ENCODE results near the gene IGLL1.
"Not testable (repeated sequence)": the region's sequence is repeated elsewhere in the genome, so short reads cannot be mapped to it uniquely, and the experiment has no call there.

Gene IGLL1

DNA sequence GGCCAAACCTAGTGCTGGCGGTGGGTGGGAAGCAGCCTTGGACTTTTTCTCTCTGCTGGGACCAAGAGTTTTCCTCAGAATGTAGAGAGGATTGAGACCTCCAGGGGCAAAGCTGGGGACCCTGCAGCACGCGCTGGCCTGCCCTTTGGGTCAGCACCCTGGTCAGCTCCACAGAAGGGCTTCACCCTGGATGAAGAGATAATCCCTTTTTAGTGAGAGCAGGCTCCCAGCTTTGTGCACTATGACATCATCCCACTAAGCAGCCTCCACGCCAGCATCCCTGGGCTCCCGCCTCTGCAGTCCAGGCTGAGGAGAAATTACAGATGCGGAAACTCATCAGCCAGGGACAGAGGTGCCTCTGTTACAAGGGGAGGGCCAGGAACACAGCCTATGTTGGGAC, 28.5 kb upstream of the IGLL1 start:
- H3K36me3 ChIP-seq (ENCODE audit: control insufficient read depth, insufficient read depth, low read length): no peaks in the 10 kb centered on the region
- no peak overlapping the region for H3K27ac ChIP-seq (ENCODE audit: low read depth, low read length, severe bottlenecking)
- H3K9me3 ChIP-seq (ENCODE audit: control insufficient read depth, low read length): no peaks in the 10 kb centered on the region
- H3K4me1 ChIP-seq (ENCODE audit: control insufficient read depth, insufficient read depth, low read length, poor library complexity, severe bottlenecking): no peaks in the 10 kb centered on the region
- 32 to 35% methylated on average over 3 to 5 of the region's 6 CpGs for WGBS, 2 experiments (ENCODE audit: insufficient coverage in 2 of 2)
- H3K4me3 ChIP-seq (ENCODE audit: extremely low read depth, insufficient read depth, low read length, poor library complexity, severe bottlenecking): no peak overlapping the region

DNA sequence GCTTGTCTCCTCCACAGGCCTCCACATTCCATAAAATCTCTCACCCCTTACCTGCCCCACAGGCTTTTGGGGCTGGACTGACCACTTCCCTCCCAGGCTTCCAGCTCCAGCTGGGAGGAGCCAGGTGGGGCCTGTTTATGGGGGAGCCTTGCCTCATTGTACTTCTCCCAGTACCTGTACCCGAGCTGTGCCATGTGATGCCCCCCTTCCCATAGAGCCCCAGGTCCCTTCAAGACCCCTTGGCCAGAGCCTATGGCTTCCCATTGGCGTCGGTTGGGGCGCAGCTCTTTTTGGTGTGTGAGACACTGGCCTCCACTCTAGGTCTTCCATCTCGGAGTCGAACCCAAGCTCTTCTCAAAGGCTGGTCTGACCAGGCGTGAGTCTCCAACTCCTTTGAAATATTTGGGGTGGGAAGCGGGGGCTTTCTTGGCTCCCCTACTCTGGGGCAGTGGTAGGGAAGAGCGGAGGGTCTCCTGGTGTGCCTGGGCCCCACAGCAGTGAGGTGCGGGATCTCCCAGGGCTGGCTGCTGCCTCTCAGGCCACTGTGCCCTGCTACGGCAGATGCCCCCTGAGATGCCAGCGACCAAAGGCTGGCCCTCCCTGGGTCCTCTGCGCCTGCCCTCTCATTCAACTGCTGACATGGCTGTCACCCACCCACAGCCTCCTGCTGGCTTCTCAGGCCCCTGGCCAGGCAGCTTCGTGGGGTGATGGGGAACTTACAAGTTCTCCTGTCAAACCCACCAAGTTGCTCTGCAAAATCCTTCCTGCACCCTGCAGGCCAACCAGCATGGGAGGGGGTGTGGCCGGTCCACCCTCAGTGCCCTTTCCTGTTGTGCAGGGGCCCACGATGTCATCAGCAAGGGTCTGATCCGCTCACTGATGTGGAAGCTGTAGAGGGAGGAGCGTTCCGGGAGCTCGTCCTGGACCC, 26.4 kb upstream of the IGLL1 start:
- H3K27ac ChIP-seq (ENCODE audit: low read depth, low read length, severe bottlenecking): no peak overlapping the region
- H3K4me1 ChIP-seq (ENCODE audit: control insufficient read depth, insufficient read depth, low read length, poor library complexity, severe bottlenecking): no peaks in the 10 kb centered on the region
- H3K36me3 ChIP-seq (ENCODE audit: control insufficient read depth, insufficient read depth, low read length): no peaks in the 10 kb centered on the region
- 79 to 83% methylated on average over 18 to 19 of the region's 20 CpGs for WGBS, 2 experiments (ENCODE audit: insufficient coverage in 2 of 2)
- no peak overlapping the region for H3K4me3 ChIP-seq (ENCODE audit: extremely low read depth, insufficient read depth, low read length, poor library complexity, severe bottlenecking)
- H3K9me3 ChIP-seq (ENCODE audit: control insufficient read depth, low read length): no peaks in the 10 kb centered on the region

DNA sequence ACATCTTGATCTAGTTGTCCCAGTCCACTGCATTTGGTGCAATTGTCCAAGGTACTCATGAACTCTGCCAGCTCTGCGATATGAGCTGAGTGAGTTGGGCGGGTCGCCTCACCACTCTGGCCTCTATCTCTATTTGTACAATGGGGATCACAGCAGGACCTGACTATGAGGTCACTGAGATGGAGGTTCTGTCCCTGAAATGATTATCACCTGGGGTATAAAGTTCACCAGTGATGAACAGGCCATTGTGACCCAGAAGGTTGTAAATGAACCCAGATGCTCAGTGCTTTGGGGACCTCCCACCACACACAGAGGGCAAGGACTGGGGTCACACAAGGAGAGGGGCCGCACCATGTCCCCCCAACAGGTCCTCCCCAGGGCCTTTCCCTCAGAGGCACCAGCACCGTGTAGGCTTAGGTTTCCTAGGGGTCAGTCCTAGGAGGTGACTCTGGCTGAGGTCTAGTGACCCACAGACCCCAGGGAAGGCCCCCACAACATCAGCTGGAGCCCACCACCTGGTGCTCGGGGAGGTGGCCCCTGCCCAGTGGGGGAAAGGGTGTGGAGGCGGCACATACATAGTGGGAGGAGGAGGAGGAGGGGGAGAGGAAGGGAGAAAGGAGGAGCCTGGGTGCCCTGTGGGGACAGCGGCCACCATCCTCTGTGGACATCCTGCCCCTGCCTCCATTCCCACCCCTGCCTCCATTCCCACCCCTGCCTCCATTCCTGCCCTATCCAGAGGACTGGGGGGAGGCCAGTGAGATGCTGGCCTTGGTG, 25.0 kb upstream of the IGLL1 start:
- no peaks in the 10 kb centered on the region for H3K36me3 ChIP-seq (ENCODE audit: control insufficient read depth, insufficient read depth, low read length)
- H3K27ac ChIP-seq (ENCODE audit: low read depth, low read length, severe bottlenecking): no peak overlapping the region
- WGBS, 2 experiments (ENCODE audit: insufficient coverage in 2 of 2): 82 to 100% methylated on average over 3 to 5 of the region's 8 CpGs
- H3K4me1 ChIP-seq (ENCODE audit: control insufficient read depth, insufficient read depth, low read length, poor library complexity, severe bottlenecking): no peaks in the 10 kb centered on the region
- no peak overlapping the region for H3K4me3 ChIP-seq (ENCODE audit: extremely low read depth, insufficient read depth, low read length, poor library complexity, severe bottlenecking)
- H3K9me3 ChIP-seq (ENCODE audit: control insufficient read depth, low read length): no peaks in the 10 kb centered on the region

DNA sequence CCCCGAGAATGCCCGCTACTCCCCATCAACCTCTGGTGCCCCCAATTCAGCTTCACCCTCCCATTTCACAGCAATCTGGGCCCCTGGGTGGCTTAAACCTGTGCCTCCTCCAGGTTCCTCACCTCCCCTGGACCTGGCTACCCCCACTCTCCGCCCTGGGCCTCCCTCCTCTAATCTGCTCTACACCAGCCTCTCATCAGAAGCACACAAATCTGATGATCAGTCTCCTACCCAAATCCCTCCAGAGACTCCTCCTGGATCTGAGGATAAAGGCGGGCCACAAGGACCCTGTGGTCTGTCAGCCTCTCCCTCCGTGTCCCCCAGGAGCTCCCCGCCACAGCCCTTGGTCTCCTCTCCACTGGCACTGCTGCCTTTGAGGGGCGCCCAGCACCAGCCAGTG, 23.2 kb upstream of the IGLL1 start:
- Histone ChIP-seq H3K4me1 (ENCODE audit: control insufficient read depth, insufficient read depth, low read length, poor library complexity, severe bottlenecking) (no peaks in the 10 kb centered on the region), H3K27ac (ENCODE audit: low read depth, low read length, severe bottlenecking) (no peak overlapping the region), H3K36me3 (ENCODE audit: control insufficient read depth, insufficient read depth, low read length) (no peaks in the 10 kb centered on the region), H3K9me3 (ENCODE audit: control insufficient read depth, low read length) (no peaks in the 10 kb centered on the region), H3K4me3 (ENCODE audit: extremely low read depth, insufficient read depth, low read length, poor library complexity, severe bottlenecking) (no peak overlapping the region)
- WGBS, 2 experiments (ENCODE audit: insufficient coverage in 2 of 2): 80 to 89% methylated on average over 7 of the region's 7 CpGs

DNA sequence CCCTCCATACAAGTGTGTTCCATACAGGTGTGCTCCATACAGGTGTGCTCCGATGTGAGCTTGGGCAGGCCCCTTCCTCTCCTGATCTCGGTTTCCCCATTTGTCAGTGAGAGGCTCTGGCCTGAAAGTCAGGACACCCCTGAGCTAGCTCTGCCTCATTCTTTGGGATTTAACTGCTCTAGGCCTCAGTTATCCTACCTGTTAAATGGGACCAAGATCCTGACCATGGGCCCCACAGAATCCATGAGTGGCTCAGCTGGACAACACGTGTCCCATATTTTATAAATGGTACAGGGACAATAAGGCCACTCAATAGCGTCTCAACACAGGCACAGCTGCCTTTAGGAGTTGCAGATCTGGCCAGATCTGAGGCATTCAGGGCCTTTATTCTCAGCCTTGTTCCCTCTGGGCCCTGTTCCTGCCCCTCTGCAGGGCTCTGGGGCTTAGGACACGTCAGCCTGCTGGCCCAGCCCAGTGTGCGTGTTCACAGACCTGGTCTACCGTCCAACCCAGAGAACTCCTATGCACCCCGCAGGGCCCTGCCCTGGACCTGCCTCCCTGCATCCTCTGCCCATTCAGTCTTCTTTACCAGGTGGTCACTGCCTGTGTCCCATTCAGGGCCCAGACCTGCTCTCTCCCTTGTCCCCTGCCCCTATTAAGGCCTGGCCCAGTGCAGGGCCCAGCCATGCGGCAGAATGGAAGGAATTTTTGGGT, 18.9 kb upstream of the IGLL1 start:
- Histone ChIP-seq H3K4me3 (ENCODE audit: extremely low read depth, insufficient read depth, low read length, poor library complexity, severe bottlenecking) (no peak overlapping the region), H3K36me3 (ENCODE audit: control insufficient read depth, insufficient read depth, low read length) (no peaks in the 10 kb centered on the region), H3K4me1 (ENCODE audit: control insufficient read depth, insufficient read depth, low read length, poor library complexity, severe bottlenecking) (no peaks in the 10 kb centered on the region), H3K9me3 (ENCODE audit: control insufficient read depth, low read length) (no peaks in the 10 kb centered on the region), H3K27ac (ENCODE audit: low read depth, low read length, severe bottlenecking) (no peak overlapping the region)
- 92% methylated on average over 6 to 8 of the region's 9 CpGs for WGBS, 2 experiments (ENCODE audit: insufficient coverage in 2 of 2)

DNA sequence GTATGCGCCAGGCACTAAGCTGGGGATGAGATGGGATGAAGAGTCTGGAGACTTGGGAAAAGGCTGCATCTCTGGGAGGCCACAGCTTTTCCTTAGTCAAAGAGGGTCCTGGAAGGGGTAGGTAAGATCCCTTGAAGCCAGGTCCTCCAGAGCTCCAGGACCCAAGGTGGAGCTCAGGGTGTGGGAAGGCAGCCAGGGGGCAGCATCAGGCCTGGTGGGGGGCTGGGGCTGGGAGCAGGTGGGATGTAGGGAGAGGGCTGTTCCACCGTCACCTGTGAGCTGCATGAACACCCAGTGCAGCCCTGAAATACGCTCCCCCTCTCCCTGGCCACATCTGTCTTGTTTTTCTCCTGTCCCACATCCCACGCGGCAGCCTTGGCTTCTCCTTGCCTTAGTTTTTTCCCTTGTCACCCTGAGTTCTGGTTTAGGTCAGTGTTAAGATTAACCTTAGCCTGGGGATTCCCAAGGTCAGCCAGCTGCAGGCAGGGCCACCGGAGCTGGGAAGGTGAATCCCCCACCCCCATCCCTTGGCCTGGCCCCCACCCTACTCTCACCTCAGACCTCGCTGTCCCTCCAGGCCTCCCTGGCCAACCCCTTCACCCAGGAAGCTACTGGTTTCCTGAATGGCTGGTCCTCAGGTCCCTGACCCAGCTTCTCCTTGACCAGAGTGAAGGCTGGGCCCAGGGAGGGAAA, 17.6 kb upstream of the IGLL1 start:
- H3K4me1 ChIP-seq (ENCODE audit: control insufficient read depth, insufficient read depth, low read length, poor library complexity, severe bottlenecking); H3K9me3 ChIP-seq (ENCODE audit: control insufficient read depth, low read length); H3K27ac ChIP-seq (ENCODE audit: low read depth, low read length, severe bottlenecking); H3K4me3 ChIP-seq (ENCODE audit: extremely low read depth, insufficient read depth, low read length, poor library complexity, severe bottlenecking); H3K36me3 ChIP-seq (ENCODE audit: control insufficient read depth, insufficient read depth, low read length): not testable (repeated sequence)
- WGBS, 2 experiments (ENCODE audit: insufficient coverage in 2 of 2): 100% methylated on average over 1 of the region's 7 CpGs; no CpG with 5 or more reads in 1 of the 2 experiments

DNA sequence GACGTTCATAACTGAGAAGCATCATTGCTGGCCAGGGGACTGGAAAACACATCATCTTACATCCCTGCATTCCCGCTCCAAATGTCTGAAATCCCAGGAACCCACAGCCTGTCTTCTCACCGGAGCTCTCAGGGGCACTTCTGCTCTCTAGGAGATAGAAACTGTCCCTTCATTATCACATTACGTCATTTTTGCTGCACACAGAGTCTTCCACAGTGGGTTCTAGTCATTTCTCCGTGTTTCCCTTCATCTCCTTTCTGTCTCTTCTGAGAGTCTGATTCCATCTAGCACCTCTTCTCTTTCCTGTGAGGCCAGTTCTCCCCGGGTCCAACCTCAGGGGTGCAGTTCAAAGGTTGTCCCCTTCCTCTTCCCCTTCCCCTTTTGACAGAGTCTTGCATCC, 15.8 kb upstream of the IGLL1 start:
- H3K27ac ChIP-seq (ENCODE audit: low read depth, low read length, severe bottlenecking); H3K9me3 ChIP-seq (ENCODE audit: control insufficient read depth, low read length); H3K36me3 ChIP-seq (ENCODE audit: control insufficient read depth, insufficient read depth, low read length); H3K4me1 ChIP-seq (ENCODE audit: control insufficient read depth, insufficient read depth, low read length, poor library complexity, severe bottlenecking); H3K4me3 ChIP-seq (ENCODE audit: extremely low read depth, insufficient read depth, low read length, poor library complexity, severe bottlenecking): not testable (repeated sequence)
- 70 to 76% methylated on average over 5 to 6 of the region's 6 CpGs for WGBS, 2 experiments (ENCODE audit: insufficient coverage in 2 of 2)

DNA sequence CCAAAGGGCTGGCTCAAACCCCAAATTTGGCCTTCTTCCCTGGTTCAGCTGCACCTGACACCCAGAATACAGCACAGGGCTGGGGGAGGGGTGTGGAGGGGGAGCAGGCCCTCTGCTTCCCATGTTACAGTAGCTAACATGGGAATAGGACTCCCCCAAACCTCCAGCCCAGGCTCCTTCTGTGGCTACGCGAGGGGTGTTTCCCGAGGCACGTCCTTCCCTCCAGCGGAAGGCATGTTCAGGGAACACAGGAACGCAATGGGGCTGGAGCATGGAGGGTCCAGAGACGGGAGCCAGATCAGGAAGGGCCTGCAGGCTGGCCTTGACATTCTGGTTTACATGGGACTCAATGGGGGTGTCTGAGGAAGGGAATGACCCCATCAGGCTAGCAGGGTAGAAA, 11.8 kb upstream of the IGLL1 start:
- 87 to 88% methylated on average over 7 of the region's 7 CpGs for WGBS, 2 experiments (ENCODE audit: insufficient coverage in 2 of 2)
- Histone ChIP-seq H3K27ac (ENCODE audit: low read depth, low read length, severe bottlenecking) (no peak overlapping the region), H3K36me3 (ENCODE audit: control insufficient read depth, insufficient read depth, low read length) (no peaks in the 10 kb centered on the region), H3K4me3 (ENCODE audit: extremely low read depth, insufficient read depth, low read length, poor library complexity, severe bottlenecking) (no peak overlapping the region), H3K4me1 (ENCODE audit: control insufficient read depth, insufficient read depth, low read length, poor library complexity, severe bottlenecking) (peaks cover 3% of the 10 kb centered on the region), H3K9me3 (ENCODE audit: control insufficient read depth, low read length) (no peaks in the 10 kb centered on the region)

DNA sequence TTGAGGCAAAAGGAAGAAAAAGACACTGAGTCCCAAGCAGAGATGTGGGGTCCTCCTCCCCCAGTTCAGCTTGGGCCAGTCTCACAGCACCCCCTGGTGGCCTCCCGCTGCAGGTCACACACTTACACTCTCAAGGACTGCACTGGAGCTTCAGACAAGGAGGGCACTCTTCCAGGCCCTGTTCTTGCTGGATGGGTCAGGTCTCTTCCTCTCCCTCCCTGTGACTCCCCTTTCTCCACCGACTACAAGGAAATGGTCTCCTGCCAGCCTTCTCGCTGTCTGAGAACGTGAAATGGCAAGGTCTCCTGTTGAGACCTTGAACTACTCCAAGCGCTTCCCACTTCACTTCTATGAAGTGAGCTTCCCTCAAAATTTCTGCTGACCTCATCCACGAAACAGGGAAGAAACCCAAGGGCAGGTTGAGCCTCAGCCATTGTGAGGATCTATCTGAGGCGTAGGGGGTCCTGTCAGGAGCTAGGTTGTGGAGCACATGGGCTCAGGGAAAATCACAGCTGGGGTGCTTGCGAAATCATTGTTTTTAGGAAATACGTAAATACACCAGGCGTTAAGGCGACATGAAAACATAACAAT, 11.2 kb upstream of the IGLL1 start:
- peaks cover 3% of the 10 kb centered on the region for H3K4me1 ChIP-seq (ENCODE audit: control insufficient read depth, insufficient read depth, low read length, poor library complexity, severe bottlenecking)
- H3K36me3 ChIP-seq (ENCODE audit: control insufficient read depth, insufficient read depth, low read length): no peaks in the 10 kb centered on the region
- no peak overlapping the region for H3K4me3 ChIP-seq (ENCODE audit: extremely low read depth, insufficient read depth, low read length, poor library complexity, severe bottlenecking)
- H3K9me3 ChIP-seq (ENCODE audit: control insufficient read depth, low read length): no peaks in the 10 kb centered on the region
- H3K27ac ChIP-seq (ENCODE audit: low read depth, low read length, severe bottlenecking): no peak overlapping the region
- WGBS, 2 experiments (ENCODE audit: insufficient coverage in 2 of 2): 49 to 55% methylated on average over 10 to 11 of the region's 11 CpGs

DNA sequence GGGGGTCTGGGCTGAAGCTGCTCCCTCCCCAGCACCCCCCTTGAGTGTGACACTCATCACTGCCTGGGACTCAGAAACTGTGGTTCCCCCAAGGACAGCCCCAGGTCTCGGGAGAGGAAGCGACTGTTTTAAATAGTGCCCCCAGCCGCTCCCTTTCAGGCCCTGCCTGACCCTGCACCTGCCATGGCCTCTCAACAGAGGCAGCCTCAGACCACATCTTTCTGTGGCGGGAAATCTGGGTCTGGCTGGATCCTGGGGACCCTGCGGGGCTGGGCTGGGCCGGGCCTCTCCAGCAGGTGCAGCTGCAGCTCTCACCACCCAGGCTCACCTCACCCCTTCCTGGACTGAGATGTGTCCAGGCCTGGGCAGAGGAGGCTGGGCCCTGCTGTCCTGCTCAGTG, 3.7 kb upstream of the IGLL1 start:
- Histone ChIP-seq H3K27ac (ENCODE audit: low read depth, low read length, severe bottlenecking) (no peak overlapping the region), H3K4me3 (ENCODE audit: extremely low read depth, insufficient read depth, low read length, poor library complexity, severe bottlenecking) (no peak overlapping the region), H3K4me1 (ENCODE audit: control insufficient read depth, insufficient read depth, low read length, poor library complexity, severe bottlenecking) (no peaks in the 10 kb centered on the region), H3K36me3 (ENCODE audit: control insufficient read depth, insufficient read depth, low read length) (no peaks in the 10 kb centered on the region), H3K9me3 (ENCODE audit: control insufficient read depth, low read length) (no peaks in the 10 kb centered on the region)
- WGBS, 2 experiments (ENCODE audit: insufficient coverage in 2 of 2): 75 to 92% methylated on average over 2 to 6 of the region's 6 CpGs
